NB4 (cell line): Measurements from ENCODE around the gene ZNF665.
"Not testable (repeated sequence)": the region's sequence is repeated elsewhere in the genome, so short reads cannot be mapped to it uniquely, and the experiment has no call there.

Experiments
- DNase-seq: peaks from one replicate; pipeline ENCODE4 v3.0.0; 2010; ENCODE audit warnings: low read depth
- H3K4me3 ChIP-seq: one replicate; pipeline ENCODE4 v1.5.1; 2011; ENCODE audit warnings: mild to moderate bottlenecking, low read depth, low read length, moderate library complexity
- MYC ChIP-seq: IDR thresholded peaks from 2 replicates; pipeline ENCODE4 v1.6.1; 2011; ENCODE audit warnings: low read depth, low read length
- POLR2A ChIP-seq: IDR thresholded peaks from 2 replicates; pipeline ENCODE4 v1.6.1; 2011; ENCODE audit warnings: mild to moderate bottlenecking; ENCODE audit not compliant: insufficient read length; ENCODE audit errors: extremely low read depth
- TF ChIP-seq, protein P1 (sequence below): IDR thresholded peaks from 2 replicates; pipeline ENCODE4 v1.6.1; 2011; ENCODE audit warnings: low read depth, low read length
- TF ChIP-seq, protein P2 (sequence below): IDR thresholded peaks from one replicate; pipeline ENCODE4 v1.5.1; 2012; ENCODE audit warnings: low read depth, low read length

The ZNF665 gene

DNA sequence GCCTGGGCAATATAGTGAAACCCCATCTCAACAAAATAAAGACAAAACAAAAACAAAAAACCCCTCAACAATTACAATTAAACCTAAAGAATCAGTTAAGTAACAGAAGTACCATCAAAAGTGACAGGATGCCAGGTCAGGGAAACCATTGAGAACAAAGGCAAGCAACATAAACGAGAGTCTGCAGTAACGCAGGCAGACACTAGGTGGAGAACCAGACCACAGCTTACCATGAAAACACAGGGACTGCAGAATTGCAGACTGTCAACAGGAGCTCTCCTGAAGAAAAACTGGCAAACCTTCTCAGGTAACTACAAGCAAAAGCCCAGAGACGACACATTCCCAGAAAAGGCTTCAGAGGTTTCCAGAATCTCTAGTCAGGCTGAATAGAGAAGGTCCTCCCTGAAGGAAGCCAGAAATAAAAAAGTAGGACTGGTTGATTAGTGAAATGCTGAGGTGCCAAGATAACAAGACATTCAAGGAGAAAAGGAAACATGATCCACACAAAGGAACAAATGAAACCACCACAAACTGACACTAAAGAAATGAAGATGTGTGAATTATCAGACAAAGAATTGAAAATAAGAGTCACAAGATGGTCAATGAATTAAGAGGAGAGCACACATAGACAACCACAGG, 2.2 kb upstream of the ZNF665 start:
- H3K4me3 ChIP-seq: no peak overlapping the region
- DNase-seq: peak; percentile 84
- no peak for TF ChIP-seq MYC
- TF ChIP-seq, protein P1, sequence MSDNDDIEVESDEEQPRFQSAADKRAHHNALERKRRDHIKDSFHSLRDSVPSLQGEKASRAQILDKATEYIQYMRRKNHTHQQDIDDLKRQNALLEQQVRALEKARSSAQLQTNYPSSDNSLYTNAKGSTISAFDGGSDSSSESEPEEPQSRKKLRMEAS: no peak
- TF ChIP-seq POLR2A: no peak
- TF ChIP-seq, protein P2, sequence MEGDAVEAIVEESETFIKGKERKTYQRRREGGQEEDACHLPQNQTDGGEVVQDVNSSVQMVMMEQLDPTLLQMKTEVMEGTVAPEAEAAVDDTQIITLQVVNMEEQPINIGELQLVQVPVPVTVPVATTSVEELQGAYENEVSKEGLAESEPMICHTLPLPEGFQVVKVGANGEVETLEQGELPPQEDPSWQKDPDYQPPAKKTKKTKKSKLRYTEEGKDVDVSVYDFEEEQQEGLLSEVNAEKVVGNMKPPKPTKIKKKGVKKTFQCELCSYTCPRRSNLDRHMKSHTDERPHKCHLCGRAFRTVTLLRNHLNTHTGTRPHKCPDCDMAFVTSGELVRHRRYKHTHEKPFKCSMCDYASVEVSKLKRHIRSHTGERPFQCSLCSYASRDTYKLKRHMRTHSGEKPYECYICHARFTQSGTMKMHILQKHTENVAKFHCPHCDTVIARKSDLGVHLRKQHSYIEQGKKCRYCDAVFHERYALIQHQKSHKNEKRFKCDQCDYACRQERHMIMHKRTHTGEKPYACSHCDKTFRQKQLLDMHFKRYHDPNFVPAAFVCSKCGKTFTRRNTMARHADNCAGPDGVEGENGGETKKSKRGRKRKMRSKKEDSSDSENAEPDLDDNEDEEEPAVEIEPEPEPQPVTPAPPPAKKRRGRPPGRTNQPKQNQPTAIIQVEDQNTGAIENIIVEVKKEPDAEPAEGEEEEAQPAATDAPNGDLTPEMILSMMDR: peak; percentile 88

DNA sequence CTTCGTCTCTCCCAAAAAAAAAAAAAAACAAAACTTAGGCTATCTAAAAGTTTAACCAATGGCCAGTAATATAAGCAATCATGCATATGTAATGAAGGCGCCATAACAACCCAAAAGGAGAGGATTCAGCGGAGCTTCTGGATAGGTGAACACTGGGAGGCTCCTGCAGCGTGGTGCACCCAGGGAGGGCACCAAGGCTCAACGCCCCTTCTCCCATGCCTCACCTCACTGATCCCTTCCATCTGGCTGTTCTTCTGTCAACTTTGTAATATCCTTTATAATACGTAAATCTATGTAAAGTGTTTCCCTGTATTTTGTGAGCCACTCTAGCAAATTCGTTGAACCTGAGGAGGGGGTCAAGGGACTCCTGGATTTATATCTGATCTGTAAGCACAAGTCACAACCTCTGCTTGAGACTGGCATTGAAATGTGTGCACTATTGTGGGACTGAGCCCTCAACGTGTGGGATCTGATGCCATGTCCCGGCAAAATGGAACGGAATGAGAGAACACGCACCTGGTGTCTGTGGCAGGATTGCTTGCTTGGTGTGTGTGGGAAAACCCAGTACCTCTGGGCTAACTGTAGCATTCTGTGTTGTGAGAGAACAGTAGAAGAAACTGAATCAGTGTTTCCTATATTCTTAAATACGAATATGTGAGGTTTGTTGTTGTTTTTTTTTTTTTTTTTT, 521 bp upstream of the ZNF665 start:
- peak overlapping the region; percentile 44 for H3K4me3 ChIP-seq
- TF ChIP-seq, protein P2: no peak
- TF ChIP-seq, protein P1: no peak
- TF ChIP-seq POLR2A (no peak), MYC (no peak)
- no peak for DNase-seq

DNA sequence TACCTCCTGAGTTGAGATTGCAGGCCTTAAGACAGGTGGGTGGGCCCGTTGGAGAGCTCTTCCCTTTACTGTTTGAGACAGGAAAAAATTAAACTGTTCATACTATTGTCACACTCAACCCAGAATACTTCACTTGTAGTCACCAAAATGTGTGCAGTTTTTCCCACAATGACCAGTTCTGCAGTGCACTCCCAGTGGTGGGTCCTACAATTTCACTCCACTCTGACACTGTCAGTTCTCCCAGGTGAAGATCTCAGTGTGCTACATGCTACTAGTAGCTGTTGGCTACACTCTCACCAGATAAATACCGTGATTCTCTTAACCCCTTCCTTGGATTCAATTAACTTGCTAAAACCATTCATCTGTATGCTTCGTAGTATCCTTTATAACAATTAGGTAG, 2.9 kb downstream of the ZNF665 start:
- DNase-seq: no peak
- no peak overlapping the region for H3K4me3 ChIP-seq
- TF ChIP-seq, protein P1: no peak
- TF ChIP-seq MYC (no peak), POLR2A (no peak)
- TF ChIP-seq, protein P2: no peak

DNA sequence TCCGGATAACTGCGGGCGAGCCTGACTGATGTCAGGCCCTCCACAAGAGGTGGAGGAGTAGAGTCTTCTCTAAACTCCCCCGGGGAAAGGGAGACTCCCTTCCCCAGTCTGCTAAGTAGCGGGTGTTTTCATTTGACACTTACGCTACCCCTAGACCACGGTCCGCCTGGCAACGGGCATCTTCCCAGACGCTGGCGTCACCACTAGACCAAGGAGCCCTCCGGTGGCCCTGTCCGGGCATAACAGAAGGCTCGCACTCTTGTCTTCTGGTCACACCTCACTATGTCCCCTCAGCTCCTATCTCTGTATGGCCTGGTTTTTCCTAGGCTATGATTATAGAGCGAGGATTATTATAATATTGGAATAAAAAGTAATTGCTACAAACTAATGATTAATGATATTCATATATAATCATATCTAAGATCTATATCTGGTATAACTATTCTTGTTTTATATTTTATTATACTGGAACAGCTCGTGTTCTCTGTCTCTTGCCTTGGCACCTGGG, 3.4 kb downstream of the ZNF665 start:
- H3K4me3 ChIP-seq: not testable (repeated sequence)
- DNase-seq: peak; percentile 33

DNA sequence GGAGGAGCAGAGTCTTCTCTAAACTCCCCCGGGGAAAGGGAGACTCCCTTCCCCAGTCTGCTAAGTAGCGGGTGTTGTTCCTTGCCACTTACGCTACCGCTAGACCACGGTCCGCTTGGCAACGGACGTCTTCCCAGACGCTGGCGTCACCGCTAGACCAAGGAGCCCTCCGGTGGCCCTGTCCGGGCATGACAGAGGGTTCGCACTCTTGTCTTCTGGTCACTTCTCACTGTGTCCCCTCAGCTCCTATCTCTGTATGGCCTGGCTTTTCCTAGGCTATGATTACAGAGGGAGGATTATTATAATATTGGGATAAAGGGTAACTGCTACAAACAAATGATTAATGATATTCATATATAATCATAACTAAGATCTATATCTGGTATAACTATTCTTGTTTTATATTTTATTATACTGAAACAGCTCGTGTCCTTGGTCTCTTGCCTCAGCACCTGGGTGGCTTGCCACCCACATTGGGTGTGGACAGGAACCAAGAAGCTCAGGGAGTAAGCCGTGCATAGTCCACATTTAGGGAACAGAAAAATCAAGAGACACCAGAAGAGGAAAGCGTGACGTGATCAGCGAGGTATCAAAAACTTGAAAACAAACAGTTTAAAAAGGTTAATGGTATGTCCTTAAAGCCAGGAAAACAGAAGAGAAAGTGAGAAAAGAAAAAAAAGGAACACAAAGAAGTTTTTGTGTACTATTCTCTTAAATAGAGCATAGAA, 7.8 kb downstream of the ZNF665 start:
- DNase-seq: peak; percentile 25
- H3K4me3 ChIP-seq: not testable (repeated sequence)

DNA sequence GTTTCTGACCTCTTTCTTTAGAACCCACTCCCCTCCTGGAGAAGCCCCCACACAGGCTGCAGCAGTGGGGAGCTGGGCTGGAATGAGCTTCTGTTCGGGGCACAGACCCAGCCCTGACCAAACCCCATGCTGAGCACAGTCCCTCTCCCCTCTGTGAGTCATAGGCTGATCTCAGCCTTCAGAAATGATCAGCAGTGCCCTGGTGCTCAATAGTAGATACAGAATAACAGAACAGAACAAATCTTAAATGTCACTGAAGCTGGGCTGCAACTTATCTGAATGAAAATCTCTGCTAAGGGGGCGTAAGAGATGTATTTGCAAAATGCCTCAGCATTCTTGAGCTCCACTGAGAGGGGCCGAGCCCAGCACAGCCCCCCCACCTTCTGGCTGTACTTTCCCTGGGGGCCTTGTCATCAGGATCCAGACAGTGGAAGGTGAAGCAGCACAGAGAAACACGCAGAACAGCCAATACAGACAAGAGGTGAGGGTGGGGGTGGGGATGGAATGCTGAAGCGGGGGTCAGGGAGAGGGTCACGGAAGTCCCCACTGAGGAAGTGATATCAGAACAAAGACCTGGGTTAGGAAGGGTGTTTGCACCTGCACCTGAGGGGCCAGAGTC, 9.9 kb downstream of the ZNF665 start:
- H3K4me3 ChIP-seq: no peak overlapping the region
- no peak for TF ChIP-seq MYC
- no peak for TF ChIP-seq POLR2A
- TF ChIP-seq, protein P2: no peak
- TF ChIP-seq, protein P1: no peak
- no peak for DNase-seq
